ENCODE measurements around the gene TMEM63C.

DNA sequence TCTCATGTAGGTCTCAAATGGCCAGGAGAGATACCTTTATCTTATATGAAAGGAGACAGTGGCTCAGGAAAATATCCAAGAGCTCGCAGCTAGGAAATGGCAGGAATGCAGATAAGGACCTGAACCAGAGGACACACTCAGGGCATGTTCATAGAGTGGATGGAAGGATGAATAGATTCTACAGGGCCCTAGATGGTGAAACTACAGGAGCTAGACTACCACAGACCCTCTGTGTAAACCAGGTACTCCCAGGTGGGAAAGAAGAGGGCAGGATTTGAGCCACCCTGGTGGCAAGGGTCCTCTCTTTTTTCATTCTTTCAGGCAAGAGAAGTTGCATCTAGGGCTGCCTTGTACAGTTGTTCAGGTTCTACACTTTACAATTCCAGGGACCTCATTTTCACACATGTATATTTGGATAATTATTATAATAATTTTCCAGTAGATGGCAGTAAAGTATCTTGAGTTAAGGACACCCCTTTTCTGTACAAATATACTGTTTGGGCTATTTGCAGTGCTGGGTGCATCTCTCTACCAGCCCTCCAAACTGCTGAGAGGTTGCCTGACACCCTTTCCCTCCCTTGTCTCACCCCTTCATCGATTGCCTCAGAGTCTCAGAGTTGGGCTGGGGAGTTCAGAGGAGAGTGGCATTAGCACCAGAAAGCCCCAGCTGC lies 29.5 kb upstream of the TMEM63C start:
- no peak for TF ChIP-seq POLR2A (IDR thresholded peaks at IDR 0.05; ENCODE audit: low read length)
- no peak for TF ChIP-seq GATA1 (IDR thresholded peaks at IDR 0.05; ENCODE audit: low read depth, low read length)
